IMR-90 (cell line): ENCODE results near the gene IL1RAPL1. TPM values are rescaled to one million over a fixed set of nuclear protein-coding genes. Genes with fewer than 3 reads are reported as not detected.

Experiments used
- ATAC-seq: fragments of 200-7000 bp; cut with Tn5 transposase; 2 replicates; pipeline ENCODE4 v1.9.1; 2020; ENCODE audit warnings: low read depth, mild to moderate bottlenecking, moderate library complexity
- BruUV-seq: library from RNA; stranded (reverse); fragments of 400-500 nt; replicated peaks from 2 replicates; lab custom pipeline; 2021; lab: Mats Ljungman, UMichigan
- CTCF ChIA-PET: fragments of 300-600 bp; formaldehyde crosslinking; extraction: SDS; loops from one replicate; lab custom pipeline; 2021; ENCODE audit warnings: antibody characterized with exemption; lab: Yijun Ruan, JAX
- POLR2A ChIA-PET: fragments of 300-600 bp; sonication (Branson Sonifier 250); formaldehyde crosslinking; loops from one replicate; lab custom pipeline; 2022; ENCODE audit warnings: antibody characterized with exemption; ENCODE audit not compliant: unreplicated experiment; lab: Charles Lee
- DNase-seq: peaks from one replicate; pipeline ENCODE4 v3.0.0; 2013
- H2AFZ ChIP-seq: replicated peaks from 2 replicates; pipeline ENCODE3; 2013; ENCODE audit warnings: low read length, mild to moderate bottlenecking; ENCODE audit not compliant: poor library complexity
- H2AK5ac ChIP-seq: 2 replicates; pipeline ENCODE4 v1.6.1; 2013; ENCODE audit warnings: low read depth, low read length, inconsistent platforms
- H2AK9ac ChIP-seq: replicated peaks from 2 replicates; pipeline ENCODE3; 2013; ENCODE audit warnings: mild to moderate bottlenecking, low read depth, low read length, moderate library complexity; ENCODE audit not compliant: poor library complexity
- H2BK120ac ChIP-seq: 2 replicates; pipeline ENCODE4 v1.6.1; 2013; ENCODE audit warnings: low read depth, low read length, inconsistent platforms
- H2BK15ac ChIP-seq: 3 replicates; pipeline ENCODE4 v1.6.1; 2013; ENCODE audit warnings: low read depth, low read length, inconsistent platforms
- H2BK20ac ChIP-seq: 2 replicates; pipeline ENCODE4 v1.6.1; 2013; ENCODE audit warnings: low read depth, mild to moderate bottlenecking, inconsistent platforms, low read length, moderate library complexity
- H2BK5ac ChIP-seq: 2 replicates; pipeline ENCODE4 v1.6.1; 2013; ENCODE audit warnings: mild to moderate bottlenecking, low read depth, low read length, inconsistent platforms; ENCODE audit not compliant: poor library complexity, severe bottlenecking
- H3K14ac ChIP-seq: replicated peaks from 2 replicates; pipeline ENCODE4 v1.6.1; 2013; ENCODE audit warnings: low read depth, low read length, inconsistent platforms
- H3K18ac ChIP-seq: 2 replicates; pipeline ENCODE4 v1.6.1; 2013; ENCODE audit warnings: low read depth, low read length, control low read depth
- H3K23ac ChIP-seq: 2 replicates; pipeline ENCODE4 v1.6.1; 2013; ENCODE audit warnings: low read depth, low read length, inconsistent platforms
- H3K27ac ChIP-seq: 2 replicates; pipeline ENCODE4 v1.5.1; 2013; ENCODE audit warnings: mild to moderate bottlenecking, control low read depth, low read length; ENCODE audit not compliant: insufficient read depth
- H3K27me3 ChIP-seq: 2 replicates; pipeline ENCODE4 v1.6.1; 2013; ENCODE audit warnings: low read length; ENCODE audit not compliant: control insufficient read depth, insufficient read depth
- H3K36me3 ChIP-seq: 2 replicates; pipeline ENCODE4 v1.6.1; 2013; ENCODE audit warnings: low read length, mixed read lengths; ENCODE audit not compliant: control insufficient read depth, insufficient read depth
- H3K4ac ChIP-seq: 2 replicates; pipeline ENCODE4 v1.6.1; 2013; ENCODE audit warnings: low read depth, low read length, inconsistent platforms
- H3K4me1 ChIP-seq: 2 replicates; pipeline ENCODE4 v1.6.1; 2013; ENCODE audit warnings: low read length, mixed read lengths; ENCODE audit not compliant: control insufficient read depth, insufficient read depth
- H3K4me2 ChIP-seq: 2 replicates; pipeline ENCODE4 v1.6.1; 2013; ENCODE audit warnings: low read depth, mild to moderate bottlenecking, control low read depth, low read length, moderate library complexity
- H3K4me3 ChIP-seq: 2 replicates; pipeline ENCODE4 v1.5.1; 2013; ENCODE audit warnings: low read depth, mild to moderate bottlenecking, control low read depth, low read length, moderate library complexity; ENCODE audit not compliant: insufficient read depth
- H3K56ac ChIP-seq: 2 replicates; pipeline ENCODE4 v1.6.1; 2013; ENCODE audit warnings: low read length, inconsistent platforms; ENCODE audit not compliant: insufficient read depth; ENCODE audit errors: extremely low read depth
- H3K79me1 ChIP-seq, 2 experiments: 2 replicates each; pipeline ENCODE4 v1.6.1; 2013; ENCODE audit warnings: low read length in 2 of 2, inconsistent platforms in 1 of 2, low read depth in 1 of 2
- H3K9ac ChIP-seq: 2 replicates; pipeline ENCODE4 v1.6.1; 2013; ENCODE audit warnings: low read depth, low read length, control low read depth
- H3K9me1 ChIP-seq: 2 replicates; pipeline ENCODE4 v1.6.1; 2013; ENCODE audit warnings: low read length, inconsistent platforms; ENCODE audit not compliant: insufficient read depth
- H3K9me3 ChIP-seq: 2 replicates; pipeline ENCODE4 v1.6.1; 2013; ENCODE audit warnings: low read length; ENCODE audit not compliant: control insufficient read depth, insufficient read depth
- H4K20me1 ChIP-seq: 2 replicates; pipeline ENCODE4 v1.6.1; 2013; ENCODE audit warnings: low read length, inconsistent platforms; ENCODE audit not compliant: insufficient read depth
- H4K5ac ChIP-seq: 2 replicates; pipeline ENCODE4 v1.6.1; 2013; ENCODE audit warnings: mild to moderate bottlenecking, low read depth, low read length, control low read depth
- H4K8ac ChIP-seq, 2 experiments: 2 replicates each; pipeline ENCODE4 v1.6.1; 2013; ENCODE audit warnings: low read depth in 2 of 2, low read length in 2 of 2, control low read depth in 1 of 2, inconsistent platforms in 1 of 2
- H4K91ac ChIP-seq: 2 replicates; pipeline ENCODE4 v1.6.1; 2013; ENCODE audit warnings: low read depth, low read length, inconsistent platforms; ENCODE audit not compliant: insufficient read depth
- BHLHE40 ChIP-seq: fragments of 150-350 bp; IDR thresholded peaks from 2 replicates; pipeline ENCODE4 v1.6.1; 2016; ENCODE audit warnings: mild to moderate bottlenecking, low read depth, low read length
- CEBPB ChIP-seq: IDR thresholded peaks from 2 replicates; pipeline ENCODE4 v1.6.1; 2012; ENCODE audit warnings: low read depth, low read length, improper control_type of control experiment
- CHD1 ChIP-seq: IDR thresholded peaks from 2 replicates; pipeline ENCODE4 v1.6.1; 2012; ENCODE audit warnings: low read depth, low read length, improper control_type of control experiment
- FOS ChIP-seq: fragments of 150-350 bp; IDR thresholded peaks from 2 replicates; pipeline ENCODE4 v1.6.1; 2016; ENCODE audit warnings: low read depth, low read length
- MAFK ChIP-seq: IDR thresholded peaks from 2 replicates; pipeline ENCODE4 v1.6.1; 2012; ENCODE audit warnings: low read depth, low read length, improper control_type of control experiment
- MAZ ChIP-seq: IDR thresholded peaks from 2 replicates; pipeline ENCODE4 v1.6.1; 2012; ENCODE audit warnings: low read depth, mild to moderate bottlenecking, low read length, improper control_type of control experiment, moderate library complexity, borderline replicate concordance
- MXI1 ChIP-seq: IDR thresholded peaks from 2 replicates; pipeline ENCODE4 v1.6.1; 2012; ENCODE audit warnings: low read depth, mild to moderate bottlenecking, low read length, moderate library complexity, borderline replicate concordance
- NFE2L2 ChIP-seq: fragments of 150-350 bp; IDR thresholded peaks from 2 replicates; pipeline ENCODE4 v1.6.1; 2016; ENCODE audit warnings: low read depth, mild to moderate bottlenecking, low read length
- POLR2A ChIP-seq: IDR thresholded peaks from 2 replicates; pipeline ENCODE4 v1.6.1; 2012; ENCODE audit warnings: mild to moderate bottlenecking, low read depth, low read length
- RAD21 ChIP-seq: IDR thresholded peaks from 2 replicates; pipeline ENCODE4 v1.6.1; 2012; ENCODE audit warnings: low read length, improper control_type of control experiment
- RFX5 ChIP-seq: IDR thresholded peaks from 2 replicates; pipeline ENCODE4 v1.8.0; 2012; ENCODE audit warnings: low read depth, mild to moderate bottlenecking, low read length, moderate library complexity
- SMC3 ChIP-seq: fragments of 150-350 bp; IDR thresholded peaks from 2 replicates; pipeline ENCODE4 v1.6.1; 2016; ENCODE audit warnings: low read depth, mild to moderate bottlenecking, antibody characterized with exemption, low read length, moderate library complexity
- dilution Hi-C: fragments of 300-500 bp; cut with HindIII; formaldehyde crosslinking; loops from one replicate; pipeline ENCODE4 v1.14.3; 2018; ENCODE audit warnings: low sequenced_read_pairs; ENCODE audit not compliant: unreplicated experiment
- in situ Hi-C: fragments of 300-500 bp; cut with MboI; formaldehyde crosslinking; loops from 3 replicates; pipeline ENCODE4 v1.14.3; 2019; ENCODE audit warnings: low sequenced_read_pairs, inconsistent platforms, mixed read lengths
- intact Hi-C: fragments of 100-400 bp; cut with micrococcal nuclease; formaldehyde crosslinking; loops from 2 replicates; pipeline ENCODE4 v1.10.0; 2022
- polyA plus RNA-seq, 3 experiments: library from polyadenylated mRNA; depleted of rRNA; stranded (reverse); fragments of >200 nt; gene quantifications; 2 replicates each; pipeline ENCODE4 v1.2.3, GENCODE V29; 2012; ENCODE audit warnings: low replicate concordance in 1 of 3
- total RNA-seq: library from RNA; depleted of rRNA; stranded (reverse); fragments of >200 nt; gene quantifications from 2 replicates; pipeline ENCODE4 v1.2.3, GENCODE V29; 2012
- TF ChIP-seq, protein P1 (sequence below): fragments of 150-350 bp; IDR thresholded peaks from 2 replicates; pipeline ENCODE4 v1.6.1; 2017; ENCODE audit warnings: mild to moderate bottlenecking, antibody characterized with exemption, low read length, low read depth
- TF ChIP-seq, protein P2 (sequence below): conservative IDR thresholded peaks from 2 replicates; pipeline ENCODE4 v1.5.1; 2012; ENCODE audit warnings: mild to moderate bottlenecking, low read depth, low read length, improper control_type of control experiment

IL1RAPL1 gene
- total and polyA plus RNA-seq, 2 of the 4 experiments (the other 2 are of a cell fraction), result 1.5 to 9.0 TPM

GRCh38 chrX:29196501-29196900 is 609.3 kb downstream of the IL1RAPL1 start:
- no peak overlapping the region for H4K5ac ChIP-seq
- no peak overlapping the region for H2BK15ac ChIP-seq
- no peaks in the 10 kb centered on the region for H4K20me1 ChIP-seq
- H2AFZ ChIP-seq, result no peak overlapping the region
- no peak overlapping the region for H4K91ac ChIP-seq
- ChIA-PET POLR2A (no interaction called here), CTCF (no interaction called here)
- H3K79me1 ChIP-seq, result no peaks in the 10 kb centered on the region
- H3K14ac ChIP-seq, result no peak overlapping the region
- no peak overlapping the region for H2AK5ac ChIP-seq
- H3K18ac ChIP-seq, result no peak overlapping the region
- H3K9me3 ChIP-seq, result no peaks in the 10 kb centered on the region
- H3K9me1 ChIP-seq, result no peaks in the 10 kb centered on the region
- no peaks in the 10 kb centered on the region for H3K27me3 ChIP-seq
- no peak overlapping the region for H3K56ac ChIP-seq
- dilution Hi-C loops, result no loop called here
- H3K9ac ChIP-seq, result no peak overlapping the region
- no peak overlapping the region for H4K8ac ChIP-seq
- no peak overlapping the region for H3K23ac ChIP-seq
- no peak for ATAC-seq
- H3K4me1 ChIP-seq, result no peaks in the 10 kb centered on the region
- DNase-seq, result no peak
- H3K4me2 ChIP-seq, result no peak overlapping the region
- no peak overlapping the region for H2BK5ac ChIP-seq
- H3K4ac ChIP-seq, result no peak overlapping the region
- H3K27ac ChIP-seq, result no peak overlapping the region
- in situ Hi-C loops, result no loop called here
- BruUV-seq, result no TSS peak
- no peak overlapping the region for H2AK9ac ChIP-seq
- no peak overlapping the region for H3K4me3 ChIP-seq
- H2BK120ac ChIP-seq, result no peak overlapping the region
- TF ChIP-seq CEBPB (no peak), NFE2L2 (no peak), RFX5 (no peak), RAD21 (no peak), MAFK (no peak), CHD1 (no peak), BHLHE40 (no peak), MXI1 (no peak), FOS (no peak), SMC3 (no peak), MAZ (no peak), POLR2A (no peak)
- TF ChIP-seq, protein P1, sequence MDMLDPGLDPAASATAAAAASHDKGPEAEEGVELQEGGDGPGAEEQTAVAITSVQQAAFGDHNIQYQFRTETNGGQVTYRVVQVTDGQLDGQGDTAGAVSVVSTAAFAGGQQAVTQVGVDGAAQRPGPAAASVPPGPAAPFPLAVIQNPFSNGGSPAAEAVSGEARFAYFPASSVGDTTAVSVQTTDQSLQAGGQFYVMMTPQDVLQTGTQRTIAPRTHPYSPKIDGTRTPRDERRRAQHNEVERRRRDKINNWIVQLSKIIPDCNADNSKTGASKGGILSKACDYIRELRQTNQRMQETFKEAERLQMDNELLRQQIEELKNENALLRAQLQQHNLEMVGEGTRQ, result no peak
- TF ChIP-seq, protein P2, sequence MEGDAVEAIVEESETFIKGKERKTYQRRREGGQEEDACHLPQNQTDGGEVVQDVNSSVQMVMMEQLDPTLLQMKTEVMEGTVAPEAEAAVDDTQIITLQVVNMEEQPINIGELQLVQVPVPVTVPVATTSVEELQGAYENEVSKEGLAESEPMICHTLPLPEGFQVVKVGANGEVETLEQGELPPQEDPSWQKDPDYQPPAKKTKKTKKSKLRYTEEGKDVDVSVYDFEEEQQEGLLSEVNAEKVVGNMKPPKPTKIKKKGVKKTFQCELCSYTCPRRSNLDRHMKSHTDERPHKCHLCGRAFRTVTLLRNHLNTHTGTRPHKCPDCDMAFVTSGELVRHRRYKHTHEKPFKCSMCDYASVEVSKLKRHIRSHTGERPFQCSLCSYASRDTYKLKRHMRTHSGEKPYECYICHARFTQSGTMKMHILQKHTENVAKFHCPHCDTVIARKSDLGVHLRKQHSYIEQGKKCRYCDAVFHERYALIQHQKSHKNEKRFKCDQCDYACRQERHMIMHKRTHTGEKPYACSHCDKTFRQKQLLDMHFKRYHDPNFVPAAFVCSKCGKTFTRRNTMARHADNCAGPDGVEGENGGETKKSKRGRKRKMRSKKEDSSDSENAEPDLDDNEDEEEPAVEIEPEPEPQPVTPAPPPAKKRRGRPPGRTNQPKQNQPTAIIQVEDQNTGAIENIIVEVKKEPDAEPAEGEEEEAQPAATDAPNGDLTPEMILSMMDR, result no peak
- H3K36me3 ChIP-seq, result no peaks in the 10 kb centered on the region
- intact Hi-C loops, result no loop called here
- no peak overlapping the region for H2BK20ac ChIP-seq
